ENCODE results near the gene HMGN4. TPM values are rescaled to one million over a fixed set of nuclear protein-coding genes. Genes with fewer than 3 reads are reported as not detected.

Gene HMGN4
- total and polyA plus RNA-seq, 9 of the 15 experiments (the other 6 are each of a cell fraction or from before 2014, with no cell fraction given): 35.4 to 134 (median 94.1) TPM

DNA sequence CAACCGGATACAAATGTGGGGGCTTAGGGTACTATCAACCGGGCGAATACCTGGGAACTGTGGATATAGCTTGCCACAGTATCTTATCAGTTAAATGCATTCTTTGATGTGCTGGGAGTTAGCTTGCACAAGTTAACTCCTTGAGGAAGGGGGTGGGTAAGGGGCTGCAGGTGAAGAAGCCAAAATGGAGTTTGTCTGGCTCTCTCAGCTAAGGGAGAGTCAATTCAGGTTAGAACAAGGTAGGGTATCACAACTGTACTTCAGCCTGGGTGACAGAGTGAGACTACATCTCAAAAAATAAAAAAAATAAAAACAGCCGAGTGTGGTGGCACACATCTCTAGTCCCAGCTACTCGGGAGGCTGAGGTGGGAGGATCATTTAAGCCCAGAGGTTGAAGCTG, 46.6 kb upstream of the HMGN4 start (continued):
- TF ChIP-seq XRCC4 (IDR thresholded peaks at IDR 0.05; ENCODE audit: extremely low read depth, insufficient read depth, insufficient read length) (no peak), GTF2A2 (tag; IDR thresholded peaks at IDR 0.05) (peak; percentile 74), KLF6 (CRISPR knock-in tag; IDR thresholded peaks at IDR 0.05; ENCODE audit: borderline replicate concordance) (peak; percentile 90), ZNF23 (CRISPR knock-in tag; IDR thresholded peaks at IDR 0.05) (no peak), ZNF444 (CRISPR knock-in tag; IDR thresholded peaks at IDR 0.05) (no peak), SAP30 (IDR thresholded peaks at IDR 0.05; ENCODE audit: borderline replicate concordance, insufficient read depth, low read depth, low read length, poor library complexity, severe bottlenecking) (no peak), PURB (CRISPR knock-in tag; IDR thresholded peaks at IDR 0.05; ENCODE audit: low read depth) (no peak), ILK (tag; IDR thresholded peaks at IDR 0.05; ENCODE audit: borderline replicate concordance, low read depth) (no peak), RBM25 (IDR thresholded peaks at IDR 0.05; ENCODE audit: low read depth, low read length, severe bottlenecking) (no peak), EWSR1 (IDR thresholded peaks at IDR 0.05; ENCODE audit: borderline replicate concordance, low read depth, partially characterized antibody) (no peak), ZNF311 (CRISPR knock-in tag; IDR thresholded peaks at IDR 0.05) (0 out of 2 replicates have a peak, but pooled peaks have one; percentile 86), ZNF274 (IDR thresholded peaks at IDR 0.05; ENCODE audit: borderline replicate concordance, low read depth, low read length) (no peak), CBFB (CRISPR knock-in tag; IDR thresholded peaks at IDR 0.05) (no peak), ZNF583 (CRISPR knock-in tag; IDR thresholded peaks at IDR 0.05) (peak; percentile 86; the same call in 1 of the 2 replicates), HDAC8 (tag; IDR thresholded peaks at IDR 0.05) (peak; percentile 92), PHF21A (IDR thresholded peaks at IDR 0.05; ENCODE audit: borderline replicate concordance, low read depth) (no peak), FIP1L1 (IDR thresholded peaks at IDR 0.05; ENCODE audit: low read depth, low read length, poor library complexity, severe bottlenecking) (no peak), ADNP (tag; IDR thresholded peaks at IDR 0.05) (no peak), NCOR1 (IDR thresholded peaks at IDR 0.05) (no peak), PPARD (CRISPR knock-in tag; IDR thresholded peaks at IDR 0.05) (no peak), CCAR2 (IDR thresholded peaks at IDR 0.05; ENCODE audit: low read depth, low read length) (no peak)
- TF ChIP-seq, protein P1, sequence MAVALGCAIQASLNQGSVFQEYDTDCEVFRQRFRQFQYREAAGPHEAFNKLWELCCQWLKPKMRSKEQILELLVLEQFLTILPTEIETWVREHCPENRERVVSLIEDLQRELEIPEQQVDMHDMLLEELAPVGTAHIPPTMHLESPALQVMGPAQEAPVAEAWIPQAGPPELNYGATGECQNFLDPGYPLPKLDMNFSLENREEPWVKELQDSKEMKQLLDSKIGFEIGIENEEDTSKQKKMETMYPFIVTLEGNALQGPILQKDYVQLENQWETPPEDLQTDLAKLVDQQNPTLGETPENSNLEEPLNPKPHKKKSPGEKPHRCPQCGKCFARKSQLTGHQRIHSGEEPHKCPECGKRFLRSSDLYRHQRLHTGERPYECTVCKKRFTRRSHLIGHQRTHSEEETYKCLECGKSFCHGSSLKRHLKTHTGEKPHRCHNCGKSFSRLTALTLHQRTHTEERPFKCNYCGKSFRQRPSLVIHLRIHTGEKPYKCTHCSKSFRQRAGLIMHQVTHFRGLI (CRISPR knock-in tag; IDR thresholded peaks at IDR 0.05): 0 out of 2 replicates have a peak, but pooled peaks have one; percentile 59
- TF ChIP-seq, protein P2, sequence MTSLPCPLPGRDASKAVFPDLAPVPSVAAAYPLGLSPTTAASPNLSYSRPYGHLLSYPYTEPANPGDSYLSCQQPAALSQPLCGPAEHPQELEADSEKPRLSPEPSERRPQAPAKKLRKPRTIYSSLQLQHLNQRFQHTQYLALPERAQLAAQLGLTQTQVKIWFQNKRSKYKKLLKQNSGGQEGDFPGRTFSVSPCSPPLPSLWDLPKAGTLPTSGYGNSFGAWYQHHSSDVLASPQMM (CRISPR knock-in tag; IDR thresholded peaks at IDR 0.05): no peak
- TF ChIP-seq, protein P3, sequence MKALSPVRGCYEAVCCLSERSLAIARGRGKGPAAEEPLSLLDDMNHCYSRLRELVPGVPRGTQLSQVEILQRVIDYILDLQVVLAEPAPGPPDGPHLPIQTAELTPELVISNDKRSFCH (CRISPR knock-in tag; IDR thresholded peaks at IDR 0.05): no peak
- TF ChIP-seq, protein P3 (tag; IDR thresholded peaks at IDR 0.05): peak; percentile 86
- TF ChIP-seq, protein P4, sequence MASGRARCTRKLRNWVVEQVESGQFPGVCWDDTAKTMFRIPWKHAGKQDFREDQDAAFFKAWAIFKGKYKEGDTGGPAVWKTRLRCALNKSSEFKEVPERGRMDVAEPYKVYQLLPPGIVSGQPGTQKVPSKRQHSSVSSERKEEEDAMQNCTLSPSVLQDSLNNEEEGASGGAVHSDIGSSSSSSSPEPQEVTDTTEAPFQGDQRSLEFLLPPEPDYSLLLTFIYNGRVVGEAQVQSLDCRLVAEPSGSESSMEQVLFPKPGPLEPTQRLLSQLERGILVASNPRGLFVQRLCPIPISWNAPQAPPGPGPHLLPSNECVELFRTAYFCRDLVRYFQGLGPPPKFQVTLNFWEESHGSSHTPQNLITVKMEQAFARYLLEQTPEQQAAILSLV (tag; IDR thresholded peaks at IDR 0.05): peak; percentile 59; the same call in 1 of the 2 replicates

Data from K562 (cell line).